Mammary epithelial cell (primary cell): ENCODE data around the gene ST3GAL4.

ENCODE experiments used
- EZH2 ChIP-seq: IDR thresholded peaks from 2 replicates; pipeline ENCODE4 v1.6.1; 2012; ENCODE audit warnings: low read length, inconsistent platforms, borderline replicate concordance
- TF ChIP-seq, protein P1 (sequence below), 2 donors: IDR thresholded peaks in 1 of 2; conservative IDR thresholded peaks in 1 of 2; 2 replicates each; pipeline ENCODE4 v1.5.1; 2011 to 2012; ENCODE audit warnings: inconsistent platforms in 2 of 2, low read length in 2 of 2, mild to moderate bottlenecking in 2 of 2, control low read depth in 1 of 2, low read depth in 1 of 2; ENCODE audit not compliant: insufficient read depth in 1 of 2; ENCODE audit errors: extremely low read depth in 1 of 2

DNA sequence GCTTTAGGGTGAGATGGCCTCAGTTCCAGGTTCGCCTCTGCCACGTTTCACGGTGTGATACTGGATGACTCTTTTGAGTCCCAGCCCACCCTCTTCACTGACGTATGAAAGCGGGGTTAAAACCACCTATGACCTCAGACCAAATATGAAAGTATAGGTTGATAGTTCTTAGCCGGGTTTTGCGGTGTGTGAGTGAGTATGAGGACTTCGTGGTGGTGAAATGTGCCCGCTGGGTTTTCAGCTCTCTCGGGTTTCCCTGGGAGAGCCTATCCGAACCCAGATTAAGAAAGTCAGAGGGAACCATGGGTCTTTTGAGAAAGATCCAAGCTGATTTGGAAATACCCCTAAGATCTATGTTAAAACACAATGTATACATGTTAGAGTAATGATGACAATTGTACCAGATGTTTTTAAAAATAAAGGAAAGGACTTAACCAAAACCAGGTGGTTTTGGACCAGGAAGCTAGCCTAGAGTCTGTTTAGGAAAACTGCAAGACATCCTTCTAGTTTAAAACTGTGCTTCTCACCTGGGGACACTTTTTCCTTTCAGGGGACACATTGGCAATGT, 25.8 kb upstream of the ST3GAL4 start:
- no peak for TF ChIP-seq EZH2
- TF ChIP-seq, protein P1, sequence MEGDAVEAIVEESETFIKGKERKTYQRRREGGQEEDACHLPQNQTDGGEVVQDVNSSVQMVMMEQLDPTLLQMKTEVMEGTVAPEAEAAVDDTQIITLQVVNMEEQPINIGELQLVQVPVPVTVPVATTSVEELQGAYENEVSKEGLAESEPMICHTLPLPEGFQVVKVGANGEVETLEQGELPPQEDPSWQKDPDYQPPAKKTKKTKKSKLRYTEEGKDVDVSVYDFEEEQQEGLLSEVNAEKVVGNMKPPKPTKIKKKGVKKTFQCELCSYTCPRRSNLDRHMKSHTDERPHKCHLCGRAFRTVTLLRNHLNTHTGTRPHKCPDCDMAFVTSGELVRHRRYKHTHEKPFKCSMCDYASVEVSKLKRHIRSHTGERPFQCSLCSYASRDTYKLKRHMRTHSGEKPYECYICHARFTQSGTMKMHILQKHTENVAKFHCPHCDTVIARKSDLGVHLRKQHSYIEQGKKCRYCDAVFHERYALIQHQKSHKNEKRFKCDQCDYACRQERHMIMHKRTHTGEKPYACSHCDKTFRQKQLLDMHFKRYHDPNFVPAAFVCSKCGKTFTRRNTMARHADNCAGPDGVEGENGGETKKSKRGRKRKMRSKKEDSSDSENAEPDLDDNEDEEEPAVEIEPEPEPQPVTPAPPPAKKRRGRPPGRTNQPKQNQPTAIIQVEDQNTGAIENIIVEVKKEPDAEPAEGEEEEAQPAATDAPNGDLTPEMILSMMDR (conservative IDR thresholded peaks at IDR 0.05 in 1 of 2, IDR thresholded peaks at IDR 0.05 in 1 of 2; ENCODE audit: extremely low read depth in 1 of 2, insufficient read depth in 1 of 2, low read depth in 1 of 2, low read length in 2 of 2) = no peak
